DOHH2 (cell line): Measurements from ENCODE around the gene UNKL.

ENCODE experiments used
- CTCF ChIP-seq: fragments of 200-600 bp; sonication (generic); IDR thresholded peaks from one replicate; pipeline ENCODE4 v1.5.1; 2014; ENCODE audit warnings: antibody characterized with exemption, mild to moderate bottlenecking, low read depth, low read length; ENCODE audit not compliant: poor library complexity, severe bottlenecking
- EZH2phosphoT487 ChIP-seq: fragments of 200-600 bp; sonication (generic); IDR thresholded peaks from 2 replicates; pipeline ENCODE4 v1.6.1; 2017; ENCODE audit warnings: borderline replicate concordance, mild to moderate bottlenecking, antibody characterized with exemption, low read length, moderate library complexity, mixed read lengths

- TF ChIP-seq EZH2phosphoT487 (no peak), CTCF (no peak)
These were observed 34.1 kb upstream of the UNKL start for GRCh38 chr16:1448536-1449116.
